ENCODE results near the gene OOSP3.

OOSP3 gene

DNA sequence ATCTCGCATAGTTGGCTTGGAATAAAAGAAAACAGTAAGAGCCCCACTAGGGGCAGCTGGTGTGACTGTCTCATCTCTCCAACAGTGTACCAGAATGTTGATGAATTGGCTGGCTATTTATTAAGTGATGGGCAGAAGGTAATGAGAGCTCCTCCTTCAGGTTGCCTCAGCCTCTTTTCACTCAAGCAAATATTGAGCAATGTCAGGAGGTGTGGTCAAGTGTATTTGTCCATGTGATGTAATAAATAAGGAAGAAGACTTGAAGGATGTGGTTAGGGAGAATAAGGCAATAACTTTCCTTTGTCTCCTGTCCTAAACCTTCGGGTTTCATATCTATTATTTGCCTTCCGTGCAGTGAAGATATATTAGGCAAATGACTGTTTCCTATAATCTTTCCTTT, 12.2 kb upstream of the OOSP3 start, which contains the start of gene TCN1:
TCN1 (minus strand) TSS at position 91 of the 400 bp plus-strand sequence; CDS start at position 74, 17 bp downstream.
- H3K36me3 ChIP-seq (ENCODE audit: control insufficient read depth, insufficient read depth, low read length): no peaks in the 10 kb centered on the region
- TF ChIP-seq, protein P1, sequence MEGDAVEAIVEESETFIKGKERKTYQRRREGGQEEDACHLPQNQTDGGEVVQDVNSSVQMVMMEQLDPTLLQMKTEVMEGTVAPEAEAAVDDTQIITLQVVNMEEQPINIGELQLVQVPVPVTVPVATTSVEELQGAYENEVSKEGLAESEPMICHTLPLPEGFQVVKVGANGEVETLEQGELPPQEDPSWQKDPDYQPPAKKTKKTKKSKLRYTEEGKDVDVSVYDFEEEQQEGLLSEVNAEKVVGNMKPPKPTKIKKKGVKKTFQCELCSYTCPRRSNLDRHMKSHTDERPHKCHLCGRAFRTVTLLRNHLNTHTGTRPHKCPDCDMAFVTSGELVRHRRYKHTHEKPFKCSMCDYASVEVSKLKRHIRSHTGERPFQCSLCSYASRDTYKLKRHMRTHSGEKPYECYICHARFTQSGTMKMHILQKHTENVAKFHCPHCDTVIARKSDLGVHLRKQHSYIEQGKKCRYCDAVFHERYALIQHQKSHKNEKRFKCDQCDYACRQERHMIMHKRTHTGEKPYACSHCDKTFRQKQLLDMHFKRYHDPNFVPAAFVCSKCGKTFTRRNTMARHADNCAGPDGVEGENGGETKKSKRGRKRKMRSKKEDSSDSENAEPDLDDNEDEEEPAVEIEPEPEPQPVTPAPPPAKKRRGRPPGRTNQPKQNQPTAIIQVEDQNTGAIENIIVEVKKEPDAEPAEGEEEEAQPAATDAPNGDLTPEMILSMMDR (IDR thresholded peaks at IDR 0.05; ENCODE audit: insufficient read depth, low read length, poor library complexity, severe bottlenecking): no peak
- DNase-seq (ENCODE audit: extremely low read depth, insufficient read length): no peak
- no peak within 1 kb of the TSS for H3K4me3 ChIP-seq (replicated peaks; ENCODE audit: low read depth, low read length)
- no peaks in the 10 kb centered on the region for H3K27me3 ChIP-seq (replicated peaks; ENCODE audit: control insufficient read depth, insufficient read depth, low read length)

DNA sequence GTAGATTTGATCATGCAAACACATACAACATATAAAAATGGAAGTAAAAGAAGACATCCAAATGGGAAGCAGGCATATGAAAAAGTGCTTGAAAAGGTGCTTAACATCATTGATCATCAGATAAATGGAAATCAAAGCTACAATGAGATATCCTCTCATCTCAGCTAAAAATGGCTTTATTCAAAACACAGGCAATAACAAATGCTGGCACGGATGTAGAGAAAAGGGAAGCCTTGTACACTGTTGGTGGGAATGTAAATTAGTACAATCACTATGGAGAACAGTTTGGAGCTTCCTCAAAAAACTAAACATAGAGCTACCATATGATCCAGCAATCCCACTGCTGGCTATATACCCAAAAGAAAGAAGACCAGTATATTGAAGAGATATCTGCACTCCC, 11.7 kb upstream of the OOSP3 start:
- no peaks in the 10 kb centered on the region for H3K36me3 ChIP-seq (ENCODE audit: control insufficient read depth, insufficient read depth, low read length)
- no peak for DNase-seq (ENCODE audit: extremely low read depth, insufficient read length)
- H3K27me3 ChIP-seq (replicated peaks; ENCODE audit: control insufficient read depth, insufficient read depth, low read length): no peaks in the 10 kb centered on the region
- H3K4me3 ChIP-seq (replicated peaks; ENCODE audit: low read depth, low read length): no peak overlapping the region
- TF ChIP-seq, protein P1 (IDR thresholded peaks at IDR 0.05; ENCODE audit: insufficient read depth, low read length, poor library complexity, severe bottlenecking): no peak

DNA sequence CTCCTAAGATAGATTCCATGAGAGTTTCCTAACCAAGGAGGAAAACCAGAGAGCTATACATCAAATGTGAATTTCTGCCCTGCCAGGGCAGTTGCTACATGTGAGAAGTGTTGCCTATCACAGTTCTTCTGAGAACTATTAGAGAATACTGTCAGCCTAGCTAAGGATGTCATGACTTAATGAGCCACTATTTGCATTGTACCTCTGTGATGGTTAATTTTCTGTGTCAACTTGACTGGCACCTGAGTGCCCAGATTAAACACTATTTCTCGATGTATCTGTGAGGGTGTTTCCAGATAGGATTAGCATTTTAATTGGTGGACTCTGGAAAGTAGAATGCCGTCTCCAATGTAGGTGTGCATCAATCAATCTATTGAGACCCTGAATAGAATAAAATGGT, 10.6 kb upstream of the OOSP3 start:
- Histone ChIP-seq H3K4me3 (replicated peaks; ENCODE audit: low read depth, low read length) (no peak overlapping the region), H3K27me3 (replicated peaks; ENCODE audit: control insufficient read depth, insufficient read depth, low read length) (no peaks in the 10 kb centered on the region), H3K36me3 (ENCODE audit: control insufficient read depth, insufficient read depth, low read length) (no peaks in the 10 kb centered on the region)
- TF ChIP-seq, protein P1 (IDR thresholded peaks at IDR 0.05; ENCODE audit: insufficient read depth, low read length, poor library complexity, severe bottlenecking): no peak
- DNase-seq (ENCODE audit: extremely low read depth, insufficient read length): no peak

DNA sequence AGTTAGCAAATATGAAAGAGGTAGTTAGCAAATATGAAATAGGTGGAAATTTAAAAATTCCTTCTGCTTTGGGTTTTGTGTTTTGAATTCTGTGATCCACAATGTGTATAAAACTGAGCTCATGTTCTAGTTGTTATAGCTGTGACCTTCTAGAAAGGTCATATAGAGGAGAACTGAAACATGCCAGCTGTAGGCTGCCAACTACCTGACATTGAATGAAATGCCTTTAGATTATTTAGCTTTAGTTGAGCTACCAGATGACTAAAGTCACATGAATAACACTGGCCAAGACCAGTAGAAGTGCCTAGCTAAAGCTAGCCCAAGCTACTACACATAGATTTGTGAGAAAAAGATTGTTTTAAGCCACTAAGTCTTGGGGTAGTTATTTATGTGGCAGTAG, 6.5 kb upstream of the OOSP3 start:
- Histone ChIP-seq H3K36me3 (ENCODE audit: control insufficient read depth, insufficient read depth, low read length) (no peaks in the 10 kb centered on the region), H3K4me3 (replicated peaks; ENCODE audit: low read depth, low read length) (no peak overlapping the region), H3K27me3 (replicated peaks; ENCODE audit: control insufficient read depth, insufficient read depth, low read length) (no peaks in the 10 kb centered on the region)
- TF ChIP-seq, protein P1 (IDR thresholded peaks at IDR 0.05; ENCODE audit: insufficient read depth, low read length, poor library complexity, severe bottlenecking): no peak
- DNase-seq (ENCODE audit: extremely low read depth, insufficient read length): no peak

DNA sequence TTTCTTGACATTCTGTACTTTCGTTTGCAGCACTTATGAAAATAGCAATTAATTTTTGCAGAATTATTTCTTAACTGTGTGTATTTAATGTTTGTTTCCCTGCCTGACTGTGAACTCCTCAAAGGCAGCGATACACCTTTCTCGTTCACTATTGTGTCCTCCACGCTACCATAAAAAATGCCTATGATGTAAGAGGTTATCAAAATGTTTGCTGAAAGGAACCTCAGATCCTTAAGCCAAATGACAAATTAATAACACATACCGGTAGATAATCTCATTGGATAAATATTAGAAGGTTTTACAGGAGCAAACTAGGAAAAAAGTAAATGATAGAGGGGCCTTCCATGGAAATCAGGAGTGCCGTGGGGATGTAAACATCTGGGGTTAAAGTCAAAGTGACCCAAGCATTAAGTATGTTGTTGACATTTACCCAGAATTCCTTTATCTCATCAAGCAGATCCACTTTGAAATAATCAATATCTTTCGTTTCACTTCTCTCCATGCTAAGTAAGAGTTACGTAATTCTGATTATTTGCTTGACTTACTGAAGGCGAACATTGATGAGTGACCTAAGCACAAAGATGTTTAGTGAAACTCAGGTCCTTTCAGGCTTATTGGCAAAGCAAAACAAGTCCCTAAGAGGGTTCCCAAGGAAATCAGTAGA, 2.6 kb upstream of the OOSP3 start:
- no peak for DNase-seq (ENCODE audit: extremely low read depth, insufficient read length)
- Histone ChIP-seq H3K27me3 (replicated peaks; ENCODE audit: control insufficient read depth, insufficient read depth, low read length) (no peaks in the 10 kb centered on the region), H3K36me3 (ENCODE audit: control insufficient read depth, insufficient read depth, low read length) (no peaks in the 10 kb centered on the region), H3K4me3 (replicated peaks; ENCODE audit: low read depth, low read length) (no peak overlapping the region)
- TF ChIP-seq, protein P1 (IDR thresholded peaks at IDR 0.05; ENCODE audit: insufficient read depth, low read length, poor library complexity, severe bottlenecking): no peak

DNA sequence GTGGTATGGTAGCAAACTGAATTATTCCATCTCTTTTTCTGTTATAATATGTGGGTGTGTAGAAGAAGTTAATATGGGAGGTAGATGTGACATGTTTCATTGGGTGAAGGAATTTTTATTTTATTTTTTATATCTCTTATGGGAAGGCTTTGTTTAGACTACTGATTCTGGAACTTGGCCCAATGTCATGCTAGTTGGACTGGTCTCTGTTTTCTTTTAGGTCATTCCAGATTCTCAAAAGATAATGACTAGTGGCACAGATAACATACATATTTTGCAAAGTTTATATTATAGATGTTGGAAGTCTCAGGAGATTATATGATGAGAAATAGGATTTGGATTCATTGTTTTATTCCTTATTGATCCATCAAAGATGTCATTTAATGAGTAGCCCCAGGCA, 1.3 kb upstream of the OOSP3 start:
- Histone ChIP-seq H3K36me3 (ENCODE audit: control insufficient read depth, insufficient read depth, low read length) (no peaks in the 10 kb centered on the region), H3K27me3 (replicated peaks; ENCODE audit: control insufficient read depth, insufficient read depth, low read length) (no peaks in the 10 kb centered on the region), H3K4me3 (replicated peaks; ENCODE audit: low read depth, low read length) (no peak overlapping the region)
- TF ChIP-seq, protein P1 (IDR thresholded peaks at IDR 0.05; ENCODE audit: insufficient read depth, low read length, poor library complexity, severe bottlenecking): no peak
- DNase-seq (ENCODE audit: extremely low read depth, insufficient read length): no peak
